Measurements from ENCODE around the gene TMEM129. TPM values are rescaled to one million over a fixed set of nuclear protein-coding genes. Genes with fewer than 3 reads are reported as not detected.

The TMEM129 gene
- total RNA-seq, 1 experiment from 2014 or later, result 51.6 TPM

DNA sequence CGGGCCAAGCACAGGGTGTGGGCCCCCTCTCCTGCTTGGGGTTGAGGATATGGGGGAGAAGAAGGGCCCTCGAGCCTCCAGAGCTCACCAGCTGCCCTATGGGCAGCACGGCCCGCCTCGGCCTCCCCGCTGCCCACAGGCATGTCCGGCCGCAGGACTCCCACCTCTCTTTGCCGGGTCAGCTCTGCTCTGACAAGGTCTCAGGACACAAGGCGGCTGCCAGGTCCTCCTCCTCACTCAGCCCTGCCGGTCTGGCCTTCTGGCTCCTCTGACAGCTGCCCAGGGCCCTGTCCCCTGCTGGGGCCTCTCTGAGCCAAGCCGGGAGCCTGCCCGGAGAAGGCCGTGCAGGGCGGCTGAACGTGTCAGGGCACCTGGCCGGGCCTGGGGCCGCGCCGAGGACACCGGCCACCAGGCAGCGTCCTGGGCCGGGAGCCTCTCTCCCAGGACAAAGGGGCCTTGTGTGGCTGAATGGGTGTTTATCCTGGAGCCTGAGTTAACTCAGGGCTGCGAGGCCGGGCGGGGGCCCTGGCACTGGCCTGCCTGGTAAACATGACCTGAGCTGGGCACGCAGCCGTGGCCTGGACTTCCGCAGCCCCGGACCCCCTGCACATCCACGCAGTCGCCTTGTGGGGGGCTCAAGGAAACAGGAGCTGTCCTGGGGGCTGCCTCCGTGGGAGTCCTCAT is 25.9 kb upstream of the TMEM129 start:
- DNase-seq (ENCODE audit: low spot score), result peak; percentile 75
- in situ Hi-C loops (cut with HindIII; ENCODE audit: low sequenced_read_pairs), result no loop called here

DNA sequence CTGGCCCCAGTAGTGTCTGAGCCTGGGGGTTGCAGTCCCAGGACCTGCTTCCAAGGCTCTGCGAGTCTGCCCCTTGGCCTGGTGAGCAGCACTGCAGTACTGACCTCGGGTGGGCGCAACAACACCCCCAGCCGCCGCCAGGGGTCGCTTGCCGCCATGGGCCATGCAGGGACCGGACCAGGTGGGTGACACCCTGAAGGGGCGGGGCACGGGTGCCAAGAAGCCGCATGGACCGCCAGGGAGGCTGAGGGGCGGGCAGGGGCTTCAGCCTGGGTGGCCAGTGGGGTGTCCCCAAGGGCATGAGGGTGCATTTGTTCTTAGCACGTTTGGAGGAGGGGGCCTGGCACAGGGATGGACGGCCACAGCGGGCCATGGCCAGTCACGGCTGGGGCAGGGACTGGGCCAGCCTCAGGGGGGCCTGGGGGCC is 25.2 kb upstream of the TMEM129 start:
- in situ Hi-C loops (cut with HindIII; ENCODE audit: low sequenced_read_pairs), result no loop called here

DNA sequence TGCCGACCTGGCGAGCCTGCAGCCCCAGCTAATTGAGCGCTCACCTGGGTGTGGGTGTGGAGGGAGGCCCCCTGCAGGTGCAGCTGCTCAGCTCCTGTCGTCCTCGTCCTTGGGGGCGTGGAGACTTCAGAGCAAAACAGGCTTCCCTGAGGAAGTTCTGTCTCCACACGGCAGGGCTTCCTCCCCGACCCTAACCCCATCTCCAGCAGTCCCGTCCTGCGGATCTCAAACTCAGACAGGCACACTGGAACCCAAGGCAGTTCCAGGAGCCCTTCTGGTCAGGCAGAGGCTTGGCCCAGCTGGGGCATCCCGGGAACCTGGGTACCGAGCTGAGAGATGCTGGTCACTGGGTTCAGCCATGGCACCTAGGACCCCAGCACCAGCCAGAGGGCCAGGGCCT is 24.6 kb upstream of the TMEM129 start:
- DNase-seq (ENCODE audit: low spot score), result no peak
- in situ Hi-C loops (cut with HindIII; ENCODE audit: low sequenced_read_pairs), result no loop called here

More for the DNA sequence above, 25.2 kb upstream of the TMEM129 start:
- DNase-seq (ENCODE audit: low spot score), result peak; percentile 73

DNA sequence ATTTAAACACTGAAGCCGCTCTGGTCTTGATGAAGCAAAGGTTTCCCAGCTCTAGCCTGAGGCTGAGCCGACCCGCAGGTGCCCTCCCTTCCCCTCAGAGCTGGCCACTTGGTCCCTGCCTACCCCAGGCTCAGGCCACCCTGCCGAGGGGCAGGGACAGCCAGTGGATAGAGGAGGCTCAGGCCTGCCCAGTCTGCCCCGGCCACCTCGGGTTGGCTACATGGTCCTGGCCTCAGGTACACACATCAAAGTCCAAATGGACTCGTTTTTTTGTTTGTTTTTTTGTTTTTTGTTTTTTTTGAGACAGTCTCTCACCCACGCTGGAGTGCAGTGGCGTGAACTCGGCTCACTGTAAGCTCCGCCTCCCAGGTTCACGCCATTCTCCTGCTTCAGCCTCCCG is 24.0 kb upstream of the TMEM129 start:
- DNase-seq (ENCODE audit: low spot score), result no peak
- in situ Hi-C loops (cut with HindIII; ENCODE audit: low sequenced_read_pairs), result no loop called here

DNA sequence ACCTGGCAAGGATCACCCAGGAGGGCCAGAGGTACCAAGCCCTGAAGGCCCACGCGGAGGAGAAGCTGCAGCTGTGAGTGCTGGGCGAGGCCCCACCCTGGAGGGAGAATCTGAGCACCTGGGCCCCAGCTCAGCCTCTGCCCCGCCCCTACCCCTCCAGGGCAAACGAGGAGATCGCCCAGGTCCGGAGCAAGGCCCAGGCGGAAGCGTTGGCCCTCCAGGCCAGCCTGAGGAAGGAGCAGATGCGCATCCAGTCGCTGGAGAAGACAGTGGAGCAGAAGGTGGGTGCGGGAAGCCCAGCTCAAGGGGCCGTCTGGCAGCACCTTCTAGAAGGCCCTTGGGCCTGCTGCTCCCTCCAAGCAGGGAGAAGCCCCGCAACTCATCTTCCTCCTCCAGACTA is 23.4 kb upstream of the TMEM129 start:
- no peak for DNase-seq (ENCODE audit: low spot score)
- in situ Hi-C loops (cut with HindIII; ENCODE audit: low sequenced_read_pairs), result no loop called here

DNA sequence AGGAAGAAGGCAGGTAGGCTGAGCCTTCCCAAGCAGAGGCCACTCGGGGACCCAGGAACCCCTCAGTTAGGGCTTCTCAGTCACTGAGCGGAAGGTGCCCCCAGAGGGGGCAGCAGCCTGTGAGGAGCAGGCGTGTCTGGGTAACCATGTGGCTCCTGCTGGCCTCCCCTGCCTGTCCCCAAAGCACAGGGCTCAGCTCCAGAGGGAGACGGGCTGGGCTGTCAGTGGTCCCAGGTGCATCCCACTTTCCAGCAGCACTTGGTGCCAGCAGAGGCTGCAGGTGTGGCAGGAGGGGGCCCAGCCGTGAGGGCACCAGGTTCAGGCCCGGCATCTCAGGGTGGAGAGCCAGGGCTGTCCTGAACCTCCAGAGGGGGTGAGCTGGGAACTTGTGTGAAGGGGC is 22.9 kb upstream of the TMEM129 start:
- in situ Hi-C loops (cut with HindIII; ENCODE audit: low sequenced_read_pairs), result no loop called here
- no peak for DNase-seq (ENCODE audit: low spot score)

DNA sequence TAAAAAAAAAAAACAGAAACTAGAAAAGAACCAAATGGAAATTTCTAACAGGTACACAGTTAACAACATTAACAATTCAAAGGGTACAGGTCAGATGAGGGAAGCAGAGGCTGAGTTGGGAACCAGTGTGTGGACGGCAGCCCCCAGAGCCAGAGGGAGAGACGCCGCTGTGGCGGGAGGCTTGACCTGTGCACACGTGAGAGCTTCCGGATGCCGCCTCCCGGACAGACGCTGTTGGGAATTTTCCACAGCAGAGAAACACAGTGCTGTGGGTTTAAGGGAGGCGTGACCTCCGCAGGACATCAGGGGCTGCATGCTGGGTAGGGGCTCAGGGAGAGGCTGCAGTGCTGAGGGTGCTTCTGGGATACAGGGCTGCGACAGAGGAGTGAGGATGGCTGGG is 22.4 kb upstream of the TMEM129 start:
- in situ Hi-C loops (cut with HindIII; ENCODE audit: low sequenced_read_pairs), result no loop called here
- DNase-seq (ENCODE audit: low spot score), result no peak

DNA sequence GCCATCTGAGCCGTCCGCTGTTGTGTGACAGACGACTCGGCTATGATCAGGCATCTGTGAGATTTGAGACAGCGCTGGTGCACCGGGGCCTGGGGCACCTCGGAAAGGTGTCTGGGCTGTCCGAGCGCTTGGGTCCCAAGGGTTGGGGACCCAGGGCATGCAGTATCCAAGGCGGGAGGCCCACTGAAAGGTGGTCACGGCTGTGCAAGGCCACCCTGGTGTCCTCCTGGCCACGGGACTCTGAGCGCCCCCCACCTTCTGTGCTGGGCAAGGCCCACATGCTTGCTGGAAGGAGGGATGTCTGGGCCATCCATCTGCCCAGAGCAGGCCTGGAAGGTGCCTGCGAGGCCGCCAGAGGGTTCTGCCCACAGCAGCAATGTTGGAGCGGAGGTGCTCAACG is 20.1 kb upstream of the TMEM129 start:
- in situ Hi-C loops (cut with HindIII; ENCODE audit: low sequenced_read_pairs), result no loop called here
- no peak for DNase-seq (ENCODE audit: low spot score)

DNA sequence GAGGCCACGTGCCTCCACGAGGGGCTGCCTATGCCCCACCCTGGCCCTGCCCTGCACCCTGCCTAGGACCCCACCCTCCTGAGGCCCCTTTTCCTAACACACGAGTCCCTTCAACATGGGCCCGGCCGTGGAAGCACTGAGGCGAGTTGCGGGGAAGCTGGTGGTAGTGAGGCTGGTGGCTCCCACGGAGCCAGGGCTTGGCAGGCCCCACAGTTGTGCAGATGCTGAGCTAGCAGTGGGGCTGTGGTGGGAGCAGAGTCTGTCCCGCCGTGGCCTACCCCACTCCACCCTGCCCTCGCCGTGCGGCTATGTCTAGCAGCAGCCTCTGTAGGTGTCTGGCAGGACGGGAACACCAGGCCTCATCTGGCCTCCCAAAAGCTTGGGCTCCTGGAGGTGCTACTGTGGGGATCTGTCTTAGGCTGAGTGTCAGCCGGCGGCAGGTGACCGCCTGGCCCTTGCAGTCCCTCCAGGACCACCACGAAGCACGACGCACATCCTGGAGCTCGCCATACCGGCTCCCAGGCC is 19.0 kb upstream of the TMEM129 start:
- in situ Hi-C loops (cut with HindIII; ENCODE audit: low sequenced_read_pairs), result no loop called here
- no peak for DNase-seq (ENCODE audit: low spot score)

DNA sequence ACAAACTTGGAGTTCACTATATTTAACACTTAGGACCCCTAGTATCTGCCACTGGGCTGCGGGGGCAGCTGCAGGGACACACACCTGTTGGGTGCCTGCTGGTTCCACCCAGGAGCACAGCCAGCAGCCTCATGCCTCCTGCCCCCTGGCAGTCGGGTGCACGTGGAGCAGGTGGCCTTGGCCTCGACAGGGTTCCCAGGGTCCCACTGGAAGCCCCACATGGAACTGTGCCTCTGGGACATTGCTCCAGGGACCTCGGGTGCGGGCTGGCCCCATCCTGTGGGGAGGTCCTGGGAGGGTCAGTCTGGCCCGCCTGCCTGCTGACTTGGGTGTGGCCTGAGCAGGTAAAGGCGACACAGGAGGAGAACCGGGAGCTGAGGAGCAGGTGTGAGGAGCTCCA is 18.2 kb upstream of the TMEM129 start:
- in situ Hi-C loops (cut with HindIII; ENCODE audit: low sequenced_read_pairs), result no loop called here
- no peak for DNase-seq (ENCODE audit: low spot score)

DNA sequence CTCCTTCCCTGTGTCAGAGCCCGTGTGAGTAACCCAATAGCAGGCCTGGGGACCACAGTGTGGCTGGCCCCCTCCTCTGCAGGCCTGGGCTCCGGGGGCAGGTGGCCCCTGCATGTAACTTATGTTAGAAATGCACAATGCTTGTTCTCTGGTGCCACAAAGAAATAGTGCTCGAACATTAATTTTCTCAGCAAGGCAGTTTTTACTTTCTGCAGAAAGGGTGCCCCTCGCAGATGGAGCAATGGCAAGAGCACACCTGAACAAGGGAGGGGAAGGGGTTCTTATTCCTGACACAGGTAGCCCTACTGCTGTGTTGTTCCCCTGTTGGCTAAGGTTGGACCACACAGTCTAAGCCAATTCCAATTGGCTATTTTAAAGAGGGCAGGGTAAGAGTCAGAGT is 17.3 kb upstream of the TMEM129 start:
- no peak for DNase-seq (ENCODE audit: low spot score)
- in situ Hi-C loops (cut with HindIII; ENCODE audit: low sequenced_read_pairs), result no loop called here

DNA sequence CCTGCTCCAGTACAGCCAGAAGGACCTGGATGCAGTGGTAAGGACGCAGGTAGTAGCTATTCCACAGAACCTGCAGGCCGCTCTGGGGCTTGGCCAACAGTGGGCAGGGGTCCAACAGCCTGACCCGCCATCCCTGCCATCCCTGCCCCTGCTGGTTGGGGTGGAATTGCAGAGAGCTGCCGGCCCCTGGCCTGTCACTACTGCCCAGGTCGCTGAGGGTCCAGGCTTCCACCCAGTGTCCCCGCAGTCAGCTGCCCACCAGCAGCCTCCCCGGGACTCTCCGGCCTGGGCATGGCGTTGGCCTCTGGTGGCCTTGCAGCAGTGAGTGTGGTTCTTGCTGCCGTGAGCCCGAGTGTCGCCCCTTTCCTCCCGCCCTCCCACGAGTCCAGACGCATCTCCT is 16.5 kb upstream of the TMEM129 start:
- DNase-seq (ENCODE audit: low spot score), result no peak
- in situ Hi-C loops (cut with HindIII; ENCODE audit: low sequenced_read_pairs), result no loop called here

DNA sequence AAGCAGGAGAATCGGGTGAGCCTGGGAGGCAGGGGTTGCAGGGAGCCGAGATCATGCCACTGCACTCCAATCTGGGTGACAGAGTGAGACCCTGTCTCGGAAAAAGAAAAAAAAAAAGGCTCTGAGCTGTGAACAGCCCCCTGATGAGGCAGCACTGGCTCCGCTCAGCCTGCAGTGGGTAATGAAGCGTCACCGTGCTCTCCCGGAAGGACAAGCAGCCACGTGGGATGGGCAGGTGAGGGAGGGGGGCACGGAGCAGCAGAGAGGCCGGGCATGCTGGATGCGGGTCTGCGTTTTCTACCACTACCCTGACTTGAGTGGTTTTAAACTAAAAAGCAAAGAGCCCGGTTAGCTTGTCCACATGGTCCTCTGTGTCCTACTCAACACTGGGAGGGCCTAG is 15.7 kb upstream of the TMEM129 start:
- in situ Hi-C loops (cut with HindIII; ENCODE audit: low sequenced_read_pairs), result no loop called here

DNA sequence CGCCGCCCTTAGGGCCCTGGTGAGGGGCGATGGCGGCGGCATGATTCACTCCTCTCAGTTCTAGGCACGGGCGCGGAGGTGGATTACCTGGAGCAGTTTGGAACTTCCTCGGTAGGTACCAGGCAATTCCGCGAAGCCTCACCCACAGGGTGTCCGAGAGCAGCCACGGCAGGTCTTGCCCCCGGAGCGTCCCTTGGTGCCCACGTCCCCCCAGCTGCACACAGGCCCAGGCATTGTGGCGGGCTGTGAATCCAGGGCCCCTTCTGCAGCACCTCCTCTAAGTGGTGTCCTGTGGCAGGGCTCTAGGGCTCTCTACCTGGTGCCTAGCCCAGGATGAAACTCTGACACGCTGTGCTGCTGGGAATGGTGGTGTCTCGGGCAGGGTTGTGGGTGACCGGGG is 14.1 kb upstream of the TMEM129 start:
- no peak for DNase-seq (ENCODE audit: low spot score)
- in situ Hi-C loops (cut with HindIII; ENCODE audit: low sequenced_read_pairs), result no loop called here

More for the DNA sequence above, 15.7 kb upstream of the TMEM129 start:
- DNase-seq (ENCODE audit: low spot score), result no peak

DNA sequence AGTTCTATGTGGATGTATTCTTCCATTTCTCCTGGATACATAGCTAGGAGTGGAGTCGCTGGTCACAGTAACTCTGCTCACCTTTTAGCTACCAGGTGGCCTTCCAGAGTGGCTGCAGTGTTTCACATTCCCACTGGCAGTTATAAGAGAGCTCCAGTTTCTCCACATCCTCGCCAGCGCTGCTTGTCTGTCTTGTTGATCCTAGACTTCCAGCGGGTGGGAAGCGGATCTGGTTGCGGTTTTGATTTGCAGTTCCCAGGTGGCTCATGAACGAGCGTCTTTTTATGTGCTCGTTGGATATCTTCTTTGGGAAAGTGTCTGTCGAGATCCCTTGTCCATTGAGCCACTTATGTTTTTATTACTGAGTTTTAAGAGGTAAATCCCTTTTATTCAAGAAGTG is 11.8 kb upstream of the TMEM129 start:
- in situ Hi-C loops (cut with HindIII; ENCODE audit: low sequenced_read_pairs), result no loop called here
- DNase-seq (ENCODE audit: low spot score), result no peak

DNA sequence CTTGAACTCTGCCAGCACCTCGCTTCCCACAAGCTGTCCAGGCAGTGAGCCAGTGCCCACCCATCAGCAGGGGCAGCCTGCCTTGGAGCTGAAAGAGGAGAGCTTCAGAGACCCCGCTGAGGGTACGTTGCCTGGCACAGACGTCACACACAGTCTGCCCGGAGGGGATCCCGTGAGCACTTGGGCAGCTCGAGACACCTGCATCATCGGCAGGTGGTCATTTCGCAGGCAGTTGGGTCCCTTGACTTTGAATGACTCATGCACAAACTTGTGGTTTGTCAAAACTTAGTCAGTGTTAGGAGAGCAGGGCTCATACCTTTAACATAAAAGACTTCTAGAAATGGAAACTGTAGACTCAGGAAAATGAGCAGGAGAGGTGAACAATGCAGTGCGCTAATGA is 10.1 kb upstream of the TMEM129 start:
- no peak for DNase-seq (ENCODE audit: low spot score)
- in situ Hi-C loops (cut with HindIII; ENCODE audit: low sequenced_read_pairs), result no loop called here

DNA sequence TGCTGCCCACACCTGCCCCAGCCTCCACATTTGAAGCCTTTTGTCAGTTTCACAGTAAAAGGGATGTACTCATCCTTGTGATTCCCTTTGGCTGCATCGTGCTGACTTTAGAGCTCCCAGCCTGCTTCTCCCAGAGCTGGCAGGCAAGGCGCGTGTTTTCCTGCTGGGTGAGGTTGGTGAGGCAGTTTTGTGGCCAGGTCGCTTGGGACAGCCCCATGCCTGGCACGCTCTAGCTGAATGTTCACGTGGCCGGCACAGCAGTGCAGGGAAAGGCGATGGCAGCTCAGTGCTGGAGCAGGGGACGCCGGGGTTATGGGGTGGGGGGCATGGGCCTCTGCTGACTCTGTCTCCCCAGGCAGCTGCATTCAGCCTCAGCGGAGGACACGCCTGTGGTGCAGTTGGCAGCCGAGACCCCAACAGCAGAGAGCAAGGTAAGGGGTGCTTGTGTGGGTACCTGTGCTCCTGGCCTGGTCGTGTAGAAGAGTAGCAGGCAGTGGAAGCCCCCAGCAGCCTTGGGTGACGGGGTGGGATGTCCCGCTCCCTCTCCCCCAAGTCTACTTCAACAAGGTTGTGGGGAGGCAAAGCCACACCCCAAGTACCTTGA is 9.5 kb upstream of the TMEM129 start:
- in situ Hi-C loops (cut with HindIII; ENCODE audit: low sequenced_read_pairs), result no loop called here
- DNase-seq (ENCODE audit: low spot score), result no peak

DNA sequence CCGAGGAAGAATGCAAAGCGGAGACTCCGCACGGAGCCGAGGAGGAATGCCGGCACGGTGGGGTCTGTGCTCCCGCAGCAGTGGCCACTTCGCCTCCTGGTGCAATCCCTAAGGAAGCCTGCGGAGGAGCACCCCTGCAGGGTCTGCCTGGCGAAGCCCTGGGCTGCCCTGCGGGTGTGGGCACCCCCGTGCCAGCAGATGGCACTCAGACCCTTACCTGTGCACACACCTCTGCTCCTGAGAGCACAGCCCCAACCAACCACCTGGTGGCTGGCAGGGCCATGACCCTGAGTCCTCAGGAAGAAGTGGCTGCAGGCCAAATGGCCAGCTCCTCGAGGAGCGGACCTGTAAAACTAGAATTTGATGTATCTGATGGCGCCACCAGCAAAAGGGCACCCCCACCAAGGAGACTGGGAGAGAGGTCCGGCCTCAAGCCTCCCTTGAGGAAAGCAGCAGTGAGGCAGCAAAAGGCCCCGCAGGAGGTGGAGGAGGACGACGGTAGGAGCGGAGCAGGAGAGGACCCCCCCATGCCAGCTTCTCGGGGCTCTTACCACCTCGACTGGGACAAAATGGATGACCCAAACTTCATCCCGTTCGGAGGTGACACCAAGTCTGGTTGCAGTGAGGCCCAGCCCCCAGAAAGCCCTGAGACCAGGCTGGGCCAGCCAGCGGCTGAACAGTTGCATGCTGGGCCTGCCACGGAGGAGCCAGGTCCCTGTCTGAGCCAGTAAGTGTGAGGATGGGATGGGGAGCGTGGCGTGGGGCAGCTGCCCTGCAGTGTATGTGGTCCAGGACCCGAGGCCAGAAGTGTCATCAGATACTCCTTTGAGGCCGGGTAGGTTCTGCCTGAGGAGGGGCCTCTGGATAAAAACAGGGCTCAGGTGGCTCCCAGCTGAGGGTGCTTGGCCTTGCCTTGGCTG is 7.2 kb upstream of the TMEM129 start:
- DNase-seq (ENCODE audit: low spot score), result no peak
- in situ Hi-C loops (cut with HindIII; ENCODE audit: low sequenced_read_pairs), result no loop called here

DNA sequence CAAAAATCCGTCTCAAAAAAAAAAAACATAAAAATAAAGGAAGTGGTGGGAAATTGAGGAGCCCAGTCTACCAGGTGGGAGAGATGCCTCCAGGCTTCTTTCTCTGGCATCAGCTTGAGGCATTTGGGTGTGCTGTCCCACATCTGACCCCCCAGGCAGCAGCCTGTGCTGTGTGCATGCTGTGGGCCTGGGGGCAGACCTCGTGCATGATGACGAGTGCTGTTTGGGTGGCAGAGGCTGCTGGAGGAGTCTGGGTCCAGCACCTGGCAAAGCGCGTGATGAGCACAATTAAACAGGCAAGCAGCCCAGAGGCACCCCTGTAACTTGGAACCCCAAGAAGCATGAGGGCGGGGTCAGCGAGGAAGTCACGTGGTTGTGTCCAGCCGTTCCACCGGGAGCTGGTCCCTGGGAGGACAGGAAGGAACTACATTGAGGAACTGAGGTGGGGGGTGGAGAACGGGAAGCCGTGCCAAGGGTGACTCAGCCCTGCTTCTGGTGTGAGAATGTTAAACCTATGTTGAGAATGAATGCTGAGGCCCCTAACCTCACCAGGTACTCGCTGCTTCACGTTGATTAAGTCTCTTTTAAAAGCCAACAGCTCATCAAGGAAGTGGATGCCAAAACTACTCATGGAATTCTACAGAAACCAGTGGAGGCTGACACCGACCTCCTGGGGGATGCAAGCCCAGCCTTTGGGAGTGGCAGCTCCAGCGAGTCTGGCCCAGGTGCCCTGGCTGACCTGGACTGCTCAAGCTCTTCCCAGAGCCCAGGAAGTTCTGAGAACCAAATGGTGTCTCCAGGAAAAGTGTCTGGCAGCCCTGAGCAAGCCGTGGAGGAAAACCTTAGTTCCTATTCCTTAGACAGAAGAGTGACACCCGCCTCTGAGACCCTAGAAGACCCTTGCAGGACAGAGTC is 6.3 kb upstream of the TMEM129 start:
- DNase-seq (ENCODE audit: low spot score), result no peak
- in situ Hi-C loops (cut with HindIII; ENCODE audit: low sequenced_read_pairs), result no loop called here

Data from G401 (cell line).